HCT116 (cell line): ENCODE results near the gene LRRC3B. TPM values are rescaled to one million over a fixed set of nuclear protein-coding genes. Genes with fewer than 3 reads are reported as not detected.

Experiments
- ATAC-seq: fragments of 200-7000 bp; cut with Tn5 transposase; 2 replicates; pipeline ENCODE4 v1.9.1; 2020; ENCODE audit warnings: mild to moderate bottlenecking, moderate library complexity
- BruUV-seq: library from RNA; stranded (reverse); fragments of 400-500 nt; replicated peaks from 2 replicates; lab custom pipeline; 2021; lab: Mats Ljungman, UMichigan
- CTCF ChIA-PET: fragments of 300-600 bp; sonication (Branson Sonifier 250); formaldehyde crosslinking; loops from one replicate; lab custom pipeline; 2021; ENCODE audit warnings: antibody characterized with exemption; lab: Charles Lee
- POLR2A ChIA-PET: fragments of 300-600, 350-600 bp; sonication (Branson Sonifier 250); formaldehyde crosslinking; loops from one replicate; lab custom pipeline; 2021; ENCODE audit warnings: antibody characterized with exemption; lab: Charles Lee
- RAD21 ChIA-PET, 2 experiments: fragments of 300-600 bp; sonication (Branson Sonifier 250); formaldehyde crosslinking; loops; one replicate each; lab custom pipeline; 2023; ENCODE audit warnings: low total read pairs in 2 of 2; ENCODE audit not compliant: uncharacterized antibody in 2 of 2, unreplicated experiment in 2 of 2, low non-redundant PET in 1 of 2; lab: Charles Lee
- DNase-seq: peaks from one replicate; pipeline ENCODE4 v3.0.0-alpha.2; 2010; ENCODE audit warnings: low read depth, low spot score
- H2AFZ ChIP-seq: fragments of 200-600 bp; shearing (Covaris generic), sonication (generic); 2 replicates; pipeline ENCODE4 v1.6.1; 2017; ENCODE audit warnings: low read depth, mixed run types, mixed read lengths, antibody characterized with exemption, low read length; ENCODE audit not compliant: poor library complexity, severe bottlenecking
- H3K27ac ChIP-seq: 2 replicates; pipeline ENCODE4 v1.5.1; 2012; ENCODE audit warnings: low read depth, low read length
- H3K27me3 ChIP-seq: fragments of 200-600 bp; sonication (generic); 2 replicates; pipeline ENCODE4 v1.6.1; 2016; ENCODE audit warnings: mixed run types, low read length, mixed read lengths; ENCODE audit not compliant: insufficient read depth
- H3K36me3 ChIP-seq, 2 experiments: fragments of 200-500 bp in 1 of 2; fragments of 200-600 bp in 1 of 2; sonication (Bioruptor generic) in 1 of 2; sonication (generic) in 1 of 2; 2 replicates each; pipeline versions ENCODE4 v1.5.1 to v1.6.1; 2014 to 2016; ENCODE audit warnings: low read length in 2 of 2, inconsistent platforms in 1 of 2, mixed read lengths in 1 of 2, mixed run types in 1 of 2; ENCODE audit not compliant: insufficient read depth in 2 of 2, control insufficient read depth in 1 of 2
- H3K4me1 ChIP-seq, 2 experiments: fragments of 200-600 bp in 1 of 2; sonication (generic) in 1 of 2; 2 replicates each; pipeline versions ENCODE4 v1.5.1 to v1.6.1; 2012 to 2017; ENCODE audit warnings: low read length in 2 of 2, inconsistent platforms in 1 of 2, mild to moderate bottlenecking in 1 of 2, mixed read lengths in 1 of 2, mixed run types in 1 of 2, moderate library complexity in 1 of 2; ENCODE audit not compliant: insufficient read depth in 2 of 2, control insufficient read depth in 1 of 2
- H3K4me2 ChIP-seq: fragments of 200-600 bp; sonication (generic); 2 replicates; pipeline ENCODE4 v1.6.1; 2017; ENCODE audit warnings: mixed run types, low read length, mixed read lengths
- H3K4me3 ChIP-seq, 2 experiments: fragments of 200-600 bp in 1 of 2; sonication (generic) in 1 of 2; replicated peaks in 1 of 2; 2 replicates each; pipeline ENCODE4 v1.5.1; 2011 to 2016; ENCODE audit warnings: low read length in 2 of 2, control low read depth in 1 of 2, low read depth in 1 of 2, mild to moderate bottlenecking in 1 of 2, mixed read lengths in 1 of 2, mixed run types in 1 of 2
- H3K79me2 ChIP-seq: fragments of 200-600 bp; sonication (generic); 2 replicates; pipeline ENCODE4 v1.6.1; 2017; ENCODE audit warnings: mild to moderate bottlenecking, mixed run types, low read length, moderate library complexity, mixed read lengths; ENCODE audit not compliant: insufficient read depth
- H3K9ac ChIP-seq: fragments of 200-600 bp; sonication (generic); 2 replicates; pipeline ENCODE4 v1.6.1; 2016; ENCODE audit warnings: low read length, mixed read lengths
- H3K9me2 ChIP-seq: fragments of 200-600 bp; sonication (generic), shearing (Covaris generic); 2 replicates; pipeline ENCODE4 v1.6.1; 2017; ENCODE audit warnings: mixed run types, mild to moderate bottlenecking, moderate library complexity; ENCODE audit not compliant: insufficient read depth
- H3K9me3 ChIP-seq, 2 experiments: fragments of 200-500 bp in 1 of 2; fragments of 200-600 bp in 1 of 2; sonication (Bioruptor generic) in 1 of 2; sonication (generic) in 1 of 2; 2 replicates each; pipeline ENCODE4 v1.6.1; 2014 to 2017; ENCODE audit warnings: low read length in 2 of 2, mixed read lengths in 2 of 2, inconsistent platforms in 1 of 2, low read depth in 1 of 2, mild to moderate bottlenecking in 1 of 2, mixed run types in 1 of 2, moderate library complexity in 1 of 2; ENCODE audit not compliant: control insufficient read depth in 1 of 2, insufficient read depth in 1 of 2
- H4K20me1 ChIP-seq: fragments of 200-600 bp; sonication (generic), shearing (Covaris generic); 2 replicates; pipeline ENCODE4 v1.6.1; 2017; ENCODE audit warnings: mixed run types, mild to moderate bottlenecking, moderate library complexity; ENCODE audit not compliant: insufficient read depth
- CTCF ChIP-seq, 3 experiments: fragments of 200-600 bp in 1 of 3; sonication (generic) in 1 of 3; IDR thresholded peaks in 2 of 3; conservative IDR thresholded peaks in 1 of 3; 2 replicates each; pipeline ENCODE4 v1.5.1; 2012 to 2017; ENCODE audit warnings: low read depth in 2 of 3, low read length in 2 of 3, antibody characterized with exemption in 1 of 3, borderline replicate concordance in 1 of 3, control low read depth in 1 of 3, mild to moderate bottlenecking in 1 of 3, mixed read lengths in 1 of 3, mixed run types in 1 of 3, moderate library complexity in 1 of 3; ENCODE audit not compliant: insufficient read depth in 1 of 3
- EGR1 ChIP-seq: IDR thresholded peaks from 2 replicates; pipeline ENCODE4 v1.6.1; 2012; ENCODE audit warnings: low read depth
- EZH2 ChIP-seq: fragments of 200-600 bp; sonication (generic); IDR thresholded peaks from 2 replicates; pipeline ENCODE4 v1.6.1; 2017; ENCODE audit warnings: antibody characterized with exemption, mixed run types
- JUND ChIP-seq: IDR thresholded peaks from 2 replicates; pipeline ENCODE4 v1.6.1; 2012
- POLR2AphosphoS5 ChIP-seq: IDR thresholded peaks from 2 replicates; pipeline ENCODE4 v1.6.1; 2011; ENCODE audit warnings: mild to moderate bottlenecking, low read depth, low read length, moderate library complexity
- RAD21 ChIP-seq: IDR thresholded peaks from 2 replicates; pipeline ENCODE4 v1.6.1; 2012; ENCODE audit warnings: low read depth, mild to moderate bottlenecking
- REST ChIP-seq: IDR thresholded peaks from 2 replicates; pipeline ENCODE4 v1.6.1; 2012; ENCODE audit warnings: low read depth
- SIN3A ChIP-seq: IDR thresholded peaks from 2 replicates; pipeline ENCODE4 v1.6.1; 2012; ENCODE audit warnings: low read depth
- SP1 ChIP-seq: IDR thresholded peaks from 2 replicates; pipeline ENCODE4 v1.6.1; 2012; ENCODE audit warnings: low read depth
- SRF ChIP-seq: IDR thresholded peaks from 2 replicates; pipeline ENCODE4 v1.6.1; 2012; ENCODE audit warnings: low read depth
- TCF7L2 ChIP-seq: IDR thresholded peaks from 2 replicates; pipeline ENCODE4 v1.7.0; 2011; ENCODE audit warnings: borderline replicate concordance, inconsistent platforms; ENCODE audit not compliant: insufficient read depth, insufficient read length; ENCODE audit errors: extremely low read depth
- ZFX ChIP-seq: fragments of 450-650 bp; IDR thresholded peaks from 2 replicates; pipeline ENCODE4 v1.6.1; 2017
- ZNF274 ChIP-seq: fragments of 200-500 bp; sonication (Bioruptor generic); IDR thresholded peaks from 2 replicates; pipeline ENCODE4 v1.6.1; 2014; ENCODE audit warnings: mild to moderate bottlenecking, low read depth, low read length, inconsistent platforms
- intact Hi-C: fragments of 100-400 bp; cut with micrococcal nuclease; formaldehyde crosslinking; loops from 2 replicates; pipeline ENCODE4 v1.10.0; 2022
- total RNA-seq: library from RNA; stranded (reverse); gene quantifications from one replicate; pipeline ENCODE4 v1.2.1, GENCODE V29; 2021; ENCODE audit not compliant: unreplicated experiment
- TF ChIP-seq, protein P1 (sequence below): IDR thresholded peaks from 2 replicates; pipeline ENCODE4 v1.6.1; 2012

LRRC3B gene
- total RNA-seq, 1 experiment from 2014 or later: not detected

- H3K4me2 ChIP-seq: no peak overlapping the region
- H3K27ac ChIP-seq: no peak overlapping the region
- intact Hi-C loops: no loop called here
- no peak for ATAC-seq
- DNase-seq: no peak
- H3K79me2 ChIP-seq: no peaks in the 10 kb centered on the region
- no peaks in the 10 kb centered on the region for H3K36me3 ChIP-seq
- H3K9ac ChIP-seq: no peak overlapping the region
- no peaks in the 10 kb centered on the region for H3K9me2 ChIP-seq
- no peaks in the 10 kb centered on the region for H3K4me1 ChIP-seq
- H3K4me3 ChIP-seq: no peak overlapping the region
- ChIA-PET CTCF (no interaction called here), POLR2A (no interaction called here), RAD21 (no interaction called here)
- TF ChIP-seq EGR1 (no peak), POLR2AphosphoS5 (no peak)
- H2AFZ ChIP-seq: no peak overlapping the region
- H4K20me1 ChIP-seq: no peaks in the 10 kb centered on the region
- H3K27me3 ChIP-seq: no peaks in the 10 kb centered on the region
- BruUV-seq: no TSS peak
- no peaks in the 10 kb centered on the region; a peak in 1 of 4 replicates for H3K9me3 ChIP-seq
Observed at GRCh38 chr3:26631390-26631738, 8.8 kb downstream of the LRRC3B start.

DNA sequence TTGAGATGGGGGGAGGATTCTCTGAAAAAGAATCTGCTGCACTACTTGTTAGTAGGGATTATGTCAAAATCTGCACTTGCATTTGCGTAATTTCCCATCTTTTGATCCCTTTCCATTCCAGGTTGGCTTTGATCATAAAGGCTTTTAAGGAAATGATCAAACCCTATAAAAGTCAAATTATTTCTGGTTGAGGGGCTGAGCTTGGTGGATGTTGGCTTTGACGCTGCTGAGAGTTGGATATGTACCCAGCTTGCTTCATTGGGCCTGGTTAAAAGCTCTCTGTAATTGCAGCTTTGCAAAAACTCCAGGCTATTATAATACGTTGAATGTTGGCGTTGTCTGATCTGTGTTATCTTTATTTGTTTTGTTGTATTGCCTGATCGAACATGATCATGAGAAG, 12.0 kb downstream of the LRRC3B start:
- no peaks in the 10 kb centered on the region for H3K79me2 ChIP-seq
- H3K9ac ChIP-seq: no peak overlapping the region
- no peaks in the 10 kb centered on the region for H3K4me1 ChIP-seq
- no peaks in the 10 kb centered on the region for H3K36me3 ChIP-seq
- no peaks in the 10 kb centered on the region for H3K9me3 ChIP-seq
- no peak overlapping the region for H3K4me3 ChIP-seq
- CTCF ChIA-PET: no interaction called here
- H3K4me2 ChIP-seq: no peak overlapping the region
- H2AFZ ChIP-seq: no peak overlapping the region
- H4K20me1 ChIP-seq: no peaks in the 10 kb centered on the region
- H3K27ac ChIP-seq: no peak overlapping the region
- no peak for TF ChIP-seq JUND
- no peak for TF ChIP-seq CTCF (IDR thresholded peaks at IDR 0.05 in 2 of 3, conservative IDR thresholded peaks at IDR 0.05 in 1 of 3; ENCODE audit: borderline replicate concordance in 1 of 3, insufficient read depth in 1 of 3, low read depth in 2 of 3, low read length in 2 of 3)
- no peak for TF ChIP-seq SIN3A
- no peak for TF ChIP-seq ZFX
- TF ChIP-seq POLR2AphosphoS5: no peak
- no peak for TF ChIP-seq REST
- TF ChIP-seq ZNF274: no peak
- TF ChIP-seq SP1: no peak
- TF ChIP-seq RAD21: no peak
- no peak for TF ChIP-seq EZH2
- no peak for TF ChIP-seq TCF7L2
- TF ChIP-seq SRF: no peak
- TF ChIP-seq, protein P1, sequence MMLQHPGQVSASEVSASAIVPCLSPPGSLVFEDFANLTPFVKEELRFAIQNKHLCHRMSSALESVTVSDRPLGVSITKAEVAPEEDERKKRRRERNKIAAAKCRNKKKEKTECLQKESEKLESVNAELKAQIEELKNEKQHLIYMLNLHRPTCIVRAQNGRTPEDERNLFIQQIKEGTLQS: no peak
- no TSS peak for BruUV-seq
- DNase-seq: no peak
- no peaks in the 10 kb centered on the region for H3K27me3 ChIP-seq
- POLR2A ChIA-PET: no interaction called here
- RAD21 ChIA-PET: no interaction called here
- no peak for ATAC-seq
- intact Hi-C loops: no loop called here
- no peaks in the 10 kb centered on the region for H3K9me2 ChIP-seq
